DMS79 treated with DMSO at 0.1 percent for 48 hours (cell line): Measurements from ENCODE around the gene LRG1.

ENCODE experiments used
- DNase-seq: peaks from one replicate; lab custom pipeline; 2025; lab: John Stamatoyannopoulos, UW

Gene LRG1

GRCh38 chr19:4539693-4540581 is at the start of gene LRG1:
TSS of gene LRG1 (minus strand) at chr19:4540036. CDS start at chr19:4540013, 23 bp downstream.
- DNase-seq = no peak

GRCh38 chr19:4588291-4588761 is 48.5 kb upstream of the LRG1 start:
- DNase-seq = no peak

GRCh38 chr19:4587527-4587926 is 47.7 kb upstream of the LRG1 start:
- no peak for DNase-seq

- DNase-seq = no peak
Observed at GRCh38 chr19:4586691-4587090, 46.9 kb upstream of the LRG1 start.

- no peak for DNase-seq
Observed at GRCh38 chr19:4586245-4586644, 46.4 kb upstream of the LRG1 start.

- DNase-seq = no peak
Observed at GRCh38 chr19:4585556-4585955, 45.7 kb upstream of the LRG1 start.

- DNase-seq = no peak
Observed at GRCh38 chr19:4584670-4585460, 45.0 kb upstream of the LRG1 start.

GRCh38 chr19:4583961-4584669 is 44.3 kb upstream of the LRG1 start:
- no peak for DNase-seq

GRCh38 chr19:4582980-4583842 is 43.4 kb upstream of the LRG1 start:
- DNase-seq = no peak

- DNase-seq = peak; percentile 12
Observed at GRCh38 chr19:4581666-4582553, 42.1 kb upstream of the LRG1 start.

GRCh38 chr19:4580961-4581665 is 41.3 kb upstream of the LRG1 start:
- no peak for DNase-seq

- DNase-seq = no peak
Observed at GRCh38 chr19:4580021-4580901, 40.4 kb upstream of the LRG1 start.

GRCh38 chr19:4579389-4579788 is 39.6 kb upstream of the LRG1 start:
- DNase-seq = no peak

- DNase-seq = no peak
Observed at GRCh38 chr19:4578552-4579248, 38.9 kb upstream of the LRG1 start.

- no peak for DNase-seq
Observed at GRCh38 chr19:4577020-4577782, 37.4 kb upstream of the LRG1 start.

GRCh38 chr19:4576016-4576933 is 36.4 kb upstream of the LRG1 start:
- DNase-seq = peak; percentile 10
